ENCODE data around the gene IFT81.

DNA sequence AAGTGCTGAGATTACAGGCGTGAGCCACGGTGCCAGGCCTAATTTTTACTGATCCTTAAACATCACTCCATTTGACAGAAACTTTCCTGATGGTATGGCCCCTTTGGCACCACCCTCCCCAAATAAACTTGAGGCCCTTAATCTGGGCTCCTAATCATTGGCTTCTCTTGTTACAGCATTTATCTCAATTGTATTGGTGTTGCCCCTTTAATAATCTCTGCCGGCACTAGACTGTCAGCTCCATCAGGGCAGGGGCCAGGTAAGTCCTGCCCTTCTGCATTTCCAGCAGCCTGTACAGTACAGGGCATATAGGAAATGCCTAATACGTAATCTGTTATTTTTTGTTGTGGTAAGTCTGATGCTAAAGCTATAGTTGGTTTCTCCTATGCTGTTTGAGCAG lies 1.2 kb upstream of the IFT81 start:
- TF ChIP-seq CTCF (IDR thresholded peaks at IDR 0.05) (no peak), POLR2A (IDR thresholded peaks at IDR 0.05) (no peak)
